SK-N-SH (cell line): ENCODE results near the gene USO1. TPM values are rescaled to one million over a fixed set of nuclear protein-coding genes. Genes with fewer than 3 reads are reported as not detected.

Experiments
- CTCF ChIA-PET: fragments of 300-600, 350-600 bp; formaldehyde crosslinking; extraction: SDS; loops from one replicate; lab custom pipeline; 2021; lab: Yijun Ruan, JAX
- POLR2A ChIA-PET: fragments of 350-600 bp; sonication (Branson Sonifier 250); formaldehyde crosslinking; extraction: SDS; loops from one replicate; lab custom pipeline; 2020; ENCODE audit warnings: antibody characterized with exemption, inconsistent platforms; lab: Yijun Ruan, JAX
- DNase-seq: peaks from one replicate; pipeline ENCODE4 v3.0.0; 2012
- H2AFZ ChIP-seq: fragments of 200-600 bp; sonication (generic); 2 replicates; pipeline ENCODE4 v1.8.1; 2016; ENCODE audit warnings: antibody characterized with exemption, mild to moderate bottlenecking, low read depth
- H3F3A ChIP-seq: fragments of 200-600 bp; sonication (generic); replicated peaks from 2 replicates; pipeline ENCODE3; 2016; ENCODE audit warnings: antibody characterized with exemption, mild to moderate bottlenecking; ENCODE audit not compliant: insufficient read depth
- H3K27ac ChIP-seq, 2 experiments: fragments of 200-500 bp in 1 of 2; fragments of 200-600 bp in 1 of 2; sonication (Bioruptor generic) in 1 of 2; sonication (generic), shearing (Covaris generic) in 1 of 2; 2 replicates each; pipeline versions ENCODE4 v1.5.1 to v1.6.1; 2014 to 2016; ENCODE audit warnings: low read depth in 2 of 2, inconsistent platforms in 1 of 2, low read length in 1 of 2, mild to moderate bottlenecking in 1 of 2, mixed read lengths in 1 of 2
- H3K27me3 ChIP-seq: fragments of 200-600 bp; sonication (generic), shearing (Covaris generic); 2 replicates; pipeline ENCODE4 v1.6.1; 2016; ENCODE audit warnings: mixed run types; ENCODE audit not compliant: insufficient read depth
- H3K36me3 ChIP-seq, 2 experiments: fragments of 200-500 bp in 1 of 2; fragments of 200-600 bp in 1 of 2; sonication (Bioruptor generic) in 1 of 2; sonication (generic) in 1 of 2; replicated peaks in 1 of 2; 2 replicates each; pipeline versions ENCODE3 to v1.5.1; 2014 to 2016; ENCODE audit warnings: low read length in 1 of 2, mild to moderate bottlenecking in 1 of 2; ENCODE audit not compliant: insufficient read depth in 2 of 2, control insufficient read depth in 1 of 2
- H3K4me1 ChIP-seq, 2 experiments: fragments of 200-500 bp in 1 of 2; fragments of 200-600 bp in 1 of 2; sonication (Bioruptor generic) in 1 of 2; sonication (generic), shearing (Covaris generic) in 1 of 2; 2 replicates each; pipeline versions ENCODE4 v1.5.1 to v1.6.1; 2014 to 2016; ENCODE audit warnings: low read depth in 1 of 2, low read length in 1 of 2, mixed run types in 1 of 2; ENCODE audit not compliant: insufficient read depth in 2 of 2, control insufficient read depth in 1 of 2
- H3K4me2 ChIP-seq: fragments of 200-600 bp; sonication (generic), shearing (Covaris generic); 2 replicates; pipeline ENCODE4 v1.6.1; 2017; ENCODE audit warnings: mixed run types
- H3K4me3 ChIP-seq, 2 experiments: fragments of 200-500 bp in 1 of 2; fragments of 200-600 bp in 1 of 2; sonication (Bioruptor generic) in 1 of 2; sonication (generic), shearing (Covaris generic) in 1 of 2; 2 replicates each; pipeline versions ENCODE4 v1.5.1 to v1.8.1; 2014 to 2016; ENCODE audit warnings: low read depth in 2 of 2, inconsistent platforms in 1 of 2, low read length in 1 of 2, mild to moderate bottlenecking in 1 of 2, mixed read lengths in 1 of 2, moderate library complexity in 1 of 2
- H3K79me2 ChIP-seq: fragments of 200-600 bp; sonication (generic); 2 replicates; pipeline ENCODE4 v1.8.1; 2017; ENCODE audit warnings: mild to moderate bottlenecking; ENCODE audit not compliant: insufficient read depth
- H3K9ac ChIP-seq: fragments of 200-600 bp; sonication (generic); 2 replicates; pipeline ENCODE4 v1.6.1; 2017; ENCODE audit warnings: mixed run types
- H3K9me2 ChIP-seq: fragments of 200-600 bp; sonication (generic); 2 replicates; pipeline ENCODE4 v1.6.1; 2017; ENCODE audit warnings: mixed run types
- H3K9me3 ChIP-seq: fragments of 200-600 bp; sonication (generic); 2 replicates; pipeline ENCODE4 v1.6.1; 2017; ENCODE audit warnings: mixed run types, mild to moderate bottlenecking, moderate library complexity
- H4K20me1 ChIP-seq: fragments of 200-600 bp; sonication (generic); 2 replicates; pipeline ENCODE4 v1.6.1; 2017; ENCODE audit warnings: mild to moderate bottlenecking, mixed run types; ENCODE audit not compliant: insufficient read depth
- CHD2 ChIP-seq: fragments of 150-350 bp; IDR thresholded peaks from 2 replicates; pipeline ENCODE4 v1.6.1; 2018; ENCODE audit warnings: low read length; ENCODE audit not compliant: partially characterized antibody
- ELF1 ChIP-seq: IDR thresholded peaks from 2 replicates; pipeline ENCODE4 v1.4.0; 2012
- EZH2phosphoT487 ChIP-seq: fragments of 200-600 bp; sonication (generic); IDR thresholded peaks from 2 replicates; pipeline ENCODE4 v1.6.1; 2017; ENCODE audit warnings: low read depth, mixed run types, mild to moderate bottlenecking, antibody characterized with exemption, moderate library complexity, borderline replicate concordance
- FOSL2 ChIP-seq: IDR thresholded peaks from 2 replicates; pipeline ENCODE4 v1.4.0; 2012; ENCODE audit warnings: low read depth, mild to moderate bottlenecking, moderate library complexity, borderline replicate concordance
- FOXJ3 ChIP-seq: sonication (generic); formaldehyde crosslinking; IDR thresholded peaks from 2 replicates; pipeline ENCODE4 v1.5.1; 2020; ENCODE audit warnings: mild to moderate bottlenecking, missing genetic modification reagents
- GABPA ChIP-seq: IDR thresholded peaks from 2 replicates; pipeline ENCODE4 v1.4.0; 2012; ENCODE audit warnings: low read depth, mild to moderate bottlenecking
- JUND ChIP-seq: IDR thresholded peaks from 2 replicates; pipeline ENCODE4 v1.4.0; 2012
- MEF2A ChIP-seq: IDR thresholded peaks from 2 replicates; pipeline ENCODE4 v1.4.0; 2012; ENCODE audit warnings: low read depth, borderline replicate concordance
- NFIC ChIP-seq: IDR thresholded peaks from 2 replicates; pipeline ENCODE4 v1.4.0; 2012; ENCODE audit warnings: borderline replicate concordance
- PBX3 ChIP-seq: IDR thresholded peaks from 2 replicates; pipeline ENCODE4; 2012
- POLR2AphosphoS5 ChIP-seq: IDR thresholded peaks from 2 replicates; pipeline ENCODE4 v1.6.1; 2012; ENCODE audit warnings: low read depth, low read length
- RCOR1 ChIP-seq: fragments of 150-350 bp; IDR thresholded peaks from 2 replicates; pipeline ENCODE4 v1.6.1; 2017; ENCODE audit warnings: antibody characterized with exemption, low read length
- TCF12 ChIP-seq: IDR thresholded peaks from 2 replicates; pipeline ENCODE4 v1.4.0; 2012
- TEAD4 ChIP-seq: IDR thresholded peaks from 2 replicates; pipeline ENCODE4 v1.4.0; 2012; ENCODE audit warnings: mild to moderate bottlenecking, borderline replicate concordance; ENCODE audit not compliant: insufficient read depth
- YY1 ChIP-seq: IDR thresholded peaks from 2 replicates; pipeline ENCODE4 v1.4.0; 2012; ENCODE audit warnings: low read depth, mild to moderate bottlenecking
- WGBS: methylation state at CpG from one replicate; pipeline ENCODE4 v1.1.6; 2017; ENCODE audit warnings: low lambda C conversion rate; 5-methylcytosine and 5-hydroxymethylcytosine counted together
- polyA plus RNA-seq, 3 experiments: library from polyadenylated mRNA; depleted of rRNA; stranded (reverse); fragments of >200 nt; gene quantifications; 2 replicates each; pipeline ENCODE4 v1.2.3, GENCODE V29; 2012
- TF ChIP-seq, protein P1 (sequence below): IDR thresholded peaks from 2 replicates; pipeline ENCODE4 v1.6.1; 2012; ENCODE audit warnings: mild to moderate bottlenecking, low read depth, low read length, moderate library complexity

The USO1 gene
- polyA plus RNA-seq, 1 of the 3 experiments (the other 2 are of a cell fraction) = 25.6 TPM

- H3K9me3 ChIP-seq = no peaks in the 10 kb centered on the region
- no peak overlapping the region for H3K9ac ChIP-seq
- TF ChIP-seq RCOR1 (no peak), TCF12 (no peak), CHD2 (no peak), ELF1 (no peak), PBX3 (no peak), MEF2A (no peak), FOSL2 (no peak), FOXJ3 (no peak), TEAD4 (no peak)
- TF ChIP-seq, protein P1, sequence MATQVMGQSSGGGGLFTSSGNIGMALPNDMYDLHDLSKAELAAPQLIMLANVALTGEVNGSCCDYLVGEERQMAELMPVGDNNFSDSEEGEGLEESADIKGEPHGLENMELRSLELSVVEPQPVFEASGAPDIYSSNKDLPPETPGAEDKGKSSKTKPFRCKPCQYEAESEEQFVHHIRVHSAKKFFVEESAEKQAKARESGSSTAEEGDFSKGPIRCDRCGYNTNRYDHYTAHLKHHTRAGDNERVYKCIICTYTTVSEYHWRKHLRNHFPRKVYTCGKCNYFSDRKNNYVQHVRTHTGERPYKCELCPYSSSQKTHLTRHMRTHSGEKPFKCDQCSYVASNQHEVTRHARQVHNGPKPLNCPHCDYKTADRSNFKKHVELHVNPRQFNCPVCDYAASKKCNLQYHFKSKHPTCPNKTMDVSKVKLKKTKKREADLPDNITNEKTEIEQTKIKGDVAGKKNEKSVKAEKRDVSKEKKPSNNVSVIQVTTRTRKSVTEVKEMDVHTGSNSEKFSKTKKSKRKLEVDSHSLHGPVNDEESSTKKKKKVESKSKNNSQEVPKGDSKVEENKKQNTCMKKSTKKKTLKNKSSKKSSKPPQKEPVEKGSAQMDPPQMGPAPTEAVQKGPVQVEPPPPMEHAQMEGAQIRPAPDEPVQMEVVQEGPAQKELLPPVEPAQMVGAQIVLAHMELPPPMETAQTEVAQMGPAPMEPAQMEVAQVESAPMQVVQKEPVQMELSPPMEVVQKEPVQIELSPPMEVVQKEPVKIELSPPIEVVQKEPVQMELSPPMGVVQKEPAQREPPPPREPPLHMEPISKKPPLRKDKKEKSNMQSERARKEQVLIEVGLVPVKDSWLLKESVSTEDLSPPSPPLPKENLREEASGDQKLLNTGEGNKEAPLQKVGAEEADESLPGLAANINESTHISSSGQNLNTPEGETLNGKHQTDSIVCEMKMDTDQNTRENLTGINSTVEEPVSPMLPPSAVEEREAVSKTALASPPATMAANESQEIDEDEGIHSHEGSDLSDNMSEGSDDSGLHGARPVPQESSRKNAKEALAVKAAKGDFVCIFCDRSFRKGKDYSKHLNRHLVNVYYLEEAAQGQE = no peak
- no peaks in the 10 kb centered on the region for H3K36me3 ChIP-seq
- peak overlapping the region in 1 of 2 experiments; percentile 48; a peak in 1 of 4 replicates for H3K27ac ChIP-seq
- no peaks in the 10 kb centered on the region for H3K9me2 ChIP-seq
- no peak overlapping the region for H3K4me2 ChIP-seq
- peaks cover 0 to 3% of the 10 kb centered on the region in 2 experiments; a peak in 1 of 4 replicates for H3K4me1 ChIP-seq
- 85% methylated on average over 2 of the region's 2 CpGs for WGBS
- H4K20me1 ChIP-seq = no peaks in the 10 kb centered on the region
- no peaks in the 10 kb centered on the region for H3K79me2 ChIP-seq
- H2AFZ ChIP-seq = no peak overlapping the region
- no peak for DNase-seq
- no peaks in the 10 kb centered on the region for H3K27me3 ChIP-seq
- no peak overlapping the region for H3K4me3 ChIP-seq
- ChIA-PET CTCF (no interaction called here), POLR2A (no interaction called here)
- no peaks in the 10 kb centered on the region for H3F3A ChIP-seq
Observed at GRCh38 chr4:75685546-75686189, 38.7 kb upstream of the USO1 start.

GRCh38 chr4:75686346-75686745 is 38.0 kb upstream of the USO1 start:
- Histone ChIP-seq H3K9me3 (no peaks in the 10 kb centered on the region), H3K9ac (no peak overlapping the region), H4K20me1 (no peaks in the 10 kb centered on the region), H3K4me1 (peaks cover 0 to 3% of the 10 kb centered on the region in 2 experiments; a peak in 1 of 4 replicates), H3K36me3 (no peaks in the 10 kb centered on the region), H3K9me2 (no peaks in the 10 kb centered on the region), H2AFZ (no peak overlapping the region), H3K4me2 (no peak overlapping the region), H3K4me3 (no peak overlapping the region), H3K27ac (no peak overlapping the region; a peak in 1 of 4 replicates), H3K79me2 (no peaks in the 10 kb centered on the region), H3K27me3 (no peaks in the 10 kb centered on the region), H3F3A (no peaks in the 10 kb centered on the region)
- WGBS = 82% methylated on average over 3 of the region's 3 CpGs
- no peak for DNase-seq
- POLR2A ChIA-PET = no interaction called here
- CTCF ChIA-PET = no interaction called here
- TF ChIP-seq RCOR1 = no peak
- TF ChIP-seq FOSL2 = no peak
- no peak for TF ChIP-seq POLR2AphosphoS5
- TF ChIP-seq NFIC = no peak
- TF ChIP-seq EZH2phosphoT487 = no peak
- no peak for TF ChIP-seq TEAD4
- TF ChIP-seq GABPA = no peak
- no peak for TF ChIP-seq JUND
- no peak for TF ChIP-seq PBX3
- TF ChIP-seq, protein P1 = no peak
- TF ChIP-seq YY1 = no peak
- no peak for TF ChIP-seq TCF12
